GM23338 (cell line): ENCODE data around the gene NQO2. TPM values are rescaled to one million over a fixed set of nuclear protein-coding genes. Genes with fewer than 3 reads are reported as not detected.

ENCODE experiments used
- ATAC-seq: fragments of 200-7000 bp; cut with Tn5 transposase; 3 replicates; pipeline ENCODE4 v1.9.1; 2020
- DNase-seq: peaks from one replicate; pipeline ENCODE4 v3.0.0-alpha.2; 2015; ENCODE audit warnings: low spot score
- H2AFZ ChIP-seq: fragments of 200-600 bp; sonication (generic); 2 replicates; pipeline ENCODE4 v1.8.0; 2016; ENCODE audit warnings: antibody characterized with exemption, mild to moderate bottlenecking, moderate library complexity
- H3F3A ChIP-seq: fragments of 200-600 bp; sonication (generic); replicated peaks from 2 replicates; pipeline ENCODE4 v1.8.0; 2017; ENCODE audit warnings: antibody characterized with exemption, mixed run types, low read depth
- H3K27ac ChIP-seq: fragments of 200-600 bp; sonication (generic); 2 replicates; pipeline ENCODE4 v1.6.1; 2016; ENCODE audit warnings: low read depth
- H3K27me3 ChIP-seq: fragments of 200-600 bp; sonication (generic); 2 replicates; pipeline ENCODE4 v1.8.0; 2016; ENCODE audit warnings: mild to moderate bottlenecking, mixed run types, moderate library complexity; ENCODE audit not compliant: insufficient read depth
- H3K36me3 ChIP-seq: fragments of 200-600 bp; sonication (generic); 2 replicates; pipeline ENCODE4 v1.8.0; 2016; ENCODE audit warnings: mild to moderate bottlenecking; ENCODE audit not compliant: insufficient read depth
- H3K4me1 ChIP-seq: fragments of 200-600 bp; sonication (generic); 2 replicates; pipeline ENCODE4 v1.8.0; 2016; ENCODE audit warnings: mild to moderate bottlenecking, moderate library complexity; ENCODE audit not compliant: insufficient read depth
- H3K4me2 ChIP-seq: fragments of 200-600 bp; sonication (generic); 2 replicates; pipeline ENCODE4 v1.7.1; 2017; ENCODE audit warnings: mixed run types
- H3K4me3 ChIP-seq: fragments of 200-600 bp; sonication (generic); 2 replicates; pipeline ENCODE4 v1.6.1; 2016; ENCODE audit warnings: mixed run types
- H3K79me2 ChIP-seq: fragments of 200-600 bp; sonication (generic); replicated peaks from 2 replicates; pipeline ENCODE4 v1.8.0; 2017; ENCODE audit warnings: mild to moderate bottlenecking; ENCODE audit not compliant: insufficient read depth
- H3K9me2 ChIP-seq: fragments of 200-600 bp; sonication (generic); 2 replicates; pipeline ENCODE4 v1.8.0; 2017; ENCODE audit not compliant: insufficient read depth
- H4K20me1 ChIP-seq: fragments of 200-600 bp; sonication (generic); replicated peaks from 2 replicates; pipeline ENCODE4 v1.8.0; 2017; ENCODE audit warnings: mild to moderate bottlenecking; ENCODE audit not compliant: insufficient read depth
- H3K27ac Mint-ChIP-seq: 2 replicates; pipeline ENCODE4 v1.8.0; 2020; ENCODE audit warnings: inconsistent platforms, mild to moderate bottlenecking, moderate library complexity, mixed read lengths
- H3K27me3 Mint-ChIP-seq: 3 replicates; pipeline ENCODE4 v1.8.0; 2022; ENCODE audit warnings: low read depth, mild to moderate bottlenecking, moderate library complexity, mixed read lengths, inconsistent platforms; ENCODE audit not compliant: insufficient read depth, poor library complexity
- H3K36me3 Mint-ChIP-seq: 3 replicates; pipeline ENCODE4 v1.8.0; 2021; ENCODE audit warnings: low read depth, mild to moderate bottlenecking, inconsistent platforms, moderate library complexity, mixed read lengths
- H3K4me1 Mint-ChIP-seq: 3 replicates; pipeline ENCODE4 v1.8.0; 2020; ENCODE audit warnings: mild to moderate bottlenecking, inconsistent platforms, mixed read lengths
- H3K4me3 Mint-ChIP-seq: 3 replicates; pipeline ENCODE4 v1.8.0; 2021; ENCODE audit warnings: moderate library complexity, mild to moderate bottlenecking, inconsistent platforms, mixed read lengths
- H3K9me3 Mint-ChIP-seq: 3 replicates; pipeline ENCODE4 v1.8.0; 2020; ENCODE audit warnings: moderate library complexity, mild to moderate bottlenecking, inconsistent platforms, mixed read lengths
- CREB1 ChIP-seq: fragments of 250-450 bp; sonication (Bioruptor Pico); IDR thresholded peaks from 2 replicates; pipeline ENCODE4 v1.5.0; 2020; ENCODE audit warnings: low read depth, mild to moderate bottlenecking, moderate library complexity
- CTCF ChIP-seq, 2 experiments: fragments of 200-600 bp in 1 of 2; sonication (generic) in 1 of 2; conservative IDR thresholded peaks; 2 replicates each; pipeline versions ENCODE4 v1.5.1 to v1.6.1; 2016 to 2017; ENCODE audit warnings: antibody characterized with exemption in 2 of 2, low read depth in 2 of 2, mild to moderate bottlenecking in 2 of 2, moderate library complexity in 1 of 2
- ETS1 ChIP-seq: IDR thresholded peaks from 2 replicates; pipeline ENCODE4 v1.6.1; 2016; ENCODE audit warnings: antibody characterized with exemption
- EZH2 ChIP-seq: fragments of 200-600 bp; sonication (generic); IDR thresholded peaks from one replicate; pipeline ENCODE4 v1.8.0; 2017; ENCODE audit warnings: antibody characterized with exemption, mild to moderate bottlenecking, low read depth; ENCODE audit not compliant: unreplicated experiment
- EZH2phosphoT487 ChIP-seq: fragments of 200-600 bp; sonication (generic); IDR thresholded peaks from one replicate; pipeline ENCODE4 v1.8.1; 2018; ENCODE audit warnings: antibody characterized with exemption; ENCODE audit not compliant: unreplicated experiment
- JUNB ChIP-seq: IDR thresholded peaks from one replicate; pipeline ENCODE4 v1.6.1; 2016; ENCODE audit warnings: antibody characterized with exemption; ENCODE audit not compliant: unreplicated experiment
- NANOG ChIP-seq: IDR thresholded peaks from 2 replicates; pipeline ENCODE4 v1.6.1; 2016; ENCODE audit warnings: antibody characterized with exemption, borderline replicate concordance
- POLR2AphosphoS5 ChIP-seq: IDR thresholded peaks from 2 replicates; pipeline ENCODE4 v1.6.1; 2016; ENCODE audit warnings: antibody characterized with exemption, low read depth
- STAT1 ChIP-seq: IDR thresholded peaks from one replicate; pipeline ENCODE4 v1.6.1; 2016; ENCODE audit warnings: antibody characterized with exemption; ENCODE audit not compliant: unreplicated experiment
- ZNF114 ChIP-seq: fragments of 250-450 bp; sonication (Bioruptor Pico); IDR thresholded peaks from 2 replicates; pipeline ENCODE4 v1.5.0; 2020; ENCODE audit warnings: mild to moderate bottlenecking, moderate library complexity
- ZNF331 ChIP-seq: fragments of 250-450 bp; sonication (Bioruptor Pico); IDR thresholded peaks from 2 replicates; pipeline ENCODE4 v1.5.0; 2020; ENCODE audit warnings: low read depth, mild to moderate bottlenecking, moderate library complexity
- ZNF462 ChIP-seq: fragments of 250-450 bp; sonication (Bioruptor Pico); IDR thresholded peaks from 2 replicates; pipeline ENCODE4 v1.5.0; 2020; ENCODE audit warnings: mild to moderate bottlenecking, moderate library complexity
- polyA plus RNA-seq: library from polyadenylated mRNA; unstranded; fragments of >200 nt; fragmentation: Nextera tagmentation; extraction: Ambion mirVana; gene quantifications from 2 replicates; pipeline ENCODE4 v1.2.1, GENCODE V29; 2016
- total RNA-seq: library from RNA; depleted of rRNA; stranded (reverse); fragments of >200 nt; shearing (Covaris generic); gene quantifications from 2 replicates; pipeline ENCODE4 v1.2.3, GENCODE V29; 2014

The NQO2 gene
- total and polyA plus RNA-seq, 2 experiments from 2014 or later, result 117 to 173 TPM

- no peaks in the 10 kb centered on the region for H3K36me3 ChIP-seq
- H3K4me1 Mint-ChIP-seq, result peaks cover 23% of the 10 kb centered on the region
- H3K4me3 ChIP-seq, result no peak overlapping the region
- no peak overlapping the region for H3K4me2 ChIP-seq
- no peak overlapping the region for H3K27ac Mint-ChIP-seq
- ATAC-seq (no peak), DNase-seq (no peak)
- H3K36me3 Mint-ChIP-seq, result no peaks in the 10 kb centered on the region
- no peaks in the 10 kb centered on the region for H4K20me1 ChIP-seq
- H3K4me3 Mint-ChIP-seq, result no peak overlapping the region
- peaks cover 19% of the 10 kb centered on the region for H3K4me1 ChIP-seq
- H3K27me3 Mint-ChIP-seq, result peaks cover 7% of the 10 kb centered on the region
- TF ChIP-seq ETS1, result no peak
- no peak overlapping the region for H3K27ac ChIP-seq
- H3K9me3 Mint-ChIP-seq, result peaks cover 12% of the 10 kb centered on the region; the same call in 2 of the 3 replicates
- peak overlapping the region; percentile 64; the same call in 1 of the 2 replicates for H2AFZ ChIP-seq
- no peaks in the 10 kb centered on the region for H3K79me2 ChIP-seq
- H3F3A ChIP-seq, result peaks cover 9% of the 10 kb centered on the region; the same call in 1 of the 2 replicates
- H3K27me3 ChIP-seq, result peaks cover 9% of the 10 kb centered on the region
- H3K9me2 ChIP-seq, result 0 out of 2 replicates have a peak, but pooled peaks cover 5% of the 10 kb centered on the region
Measured at GRCh38 chr6:2976060-2976459, 23.6 kb upstream of the NQO2 start.

GRCh38 chr6:2976571-2977085, 23.1 kb upstream of the NQO2 start:
- H3K36me3 ChIP-seq, result no peaks in the 10 kb centered on the region
- no peaks in the 10 kb centered on the region for H4K20me1 ChIP-seq
- Mint-ChIP-seq H3K4me3 (no peak overlapping the region), H3K27ac (no peak overlapping the region), H3K9me3 (peaks cover 12% of the 10 kb centered on the region; the same call in 2 of the 3 replicates), H3K4me1 (peaks cover 26% of the 10 kb centered on the region), H3K27me3 (peaks cover 7% of the 10 kb centered on the region), H3K36me3 (no peaks in the 10 kb centered on the region)
- peaks cover 22% of the 10 kb centered on the region for H3K4me1 ChIP-seq
- H3K27ac ChIP-seq, result no peak overlapping the region
- H3K79me2 ChIP-seq, result no peaks in the 10 kb centered on the region
- DNase-seq (no peak), ATAC-seq (peak; percentile 40)
- H3K9me2 ChIP-seq, result 0 out of 2 replicates have a peak, but pooled peaks cover 5% of the 10 kb centered on the region
- peaks cover 7% of the 10 kb centered on the region; the same call in 1 of the 2 replicates for H3F3A ChIP-seq
- no peak overlapping the region for H3K4me3 ChIP-seq
- no peak overlapping the region for H3K4me2 ChIP-seq
- H3K27me3 ChIP-seq, result peaks cover 7% of the 10 kb centered on the region
- H2AFZ ChIP-seq, result peak overlapping the region; percentile 64; the same call in 1 of the 2 replicates
- TF ChIP-seq JUNB (no peak), NANOG (no peak), ZNF114 (CRISPR knock-in tag) (no peak), ETS1 (no peak), EZH2 (no peak), EZH2phosphoT487 (no peak), CTCF (conservative IDR thresholded peaks at IDR 0.05; ENCODE audit: low read depth in 2 of 2) (no peak), ZNF462 (CRISPR knock-in tag) (no peak), CREB1 (CRISPR knock-in tag) (no peak), POLR2AphosphoS5 (no peak), ZNF331 (CRISPR knock-in tag) (no peak), STAT1 (no peak)
